Aorta (tissue), 5 donors: Measurements from ENCODE around the gene KRTAP9-7. TPM values are rescaled to one million over a fixed set of nuclear protein-coding genes. Genes with fewer than 3 reads are reported as not detected.
"Not testable (repeated sequence)": the region's sequence is repeated elsewhere in the genome, so short reads cannot be mapped to it uniquely, and the experiment has no call there.

Experiments
- ATAC-seq: fragments of 200-7000 bp; cut with Tn5 transposase; one replicate; pipeline ENCODE4 v1.9.1; 2022; ENCODE audit warnings: moderate library complexity; ENCODE audit not compliant: low FRiP score
- DNase-seq, 2 donors: peaks; one replicate each; pipeline ENCODE4 v3.0.0-alpha.2; 2020
- H3K27ac ChIP-seq, 2 donors: one replicate each; pipeline ENCODE4 v1.5.1; 2013; ENCODE audit warnings: low read length in 2 of 2, mild to moderate bottlenecking in 2 of 2, moderate library complexity in 2 of 2, control low read depth in 1 of 2, inconsistent platforms in 1 of 2, low read depth in 1 of 2
- H3K27me3 ChIP-seq, 2 donors: one replicate each; pipeline ENCODE4 v1.6.1; 2013; ENCODE audit warnings: control low read depth in 1 of 2, low read length in 1 of 2, mild to moderate bottlenecking in 1 of 2, moderate library complexity in 1 of 2; ENCODE audit not compliant: insufficient read depth in 2 of 2, control insufficient read depth in 1 of 2
- H3K36me3 ChIP-seq, 2 donors: one replicate each; pipeline ENCODE4 v1.6.1; 2013; ENCODE audit warnings: control low read depth in 1 of 2, low read length in 1 of 2, mild to moderate bottlenecking in 1 of 2; ENCODE audit not compliant: insufficient read depth in 2 of 2, control insufficient read depth in 1 of 2
- H3K4me1 ChIP-seq, 2 donors: one replicate each; pipeline ENCODE4 v1.6.1; 2013; ENCODE audit warnings: low read length in 2 of 2, control low read depth in 1 of 2, mild to moderate bottlenecking in 1 of 2, moderate library complexity in 1 of 2; ENCODE audit not compliant: insufficient read depth in 2 of 2, control insufficient read depth in 1 of 2
- H3K4me3 ChIP-seq, 2 donors: one replicate each; pipeline ENCODE4 v1.5.1; 2013; ENCODE audit warnings: low read length in 2 of 2, control low read depth in 1 of 2, mild to moderate bottlenecking in 1 of 2
- H3K9me3 ChIP-seq: one replicate; pipeline ENCODE4 v1.6.1; 2013; ENCODE audit warnings: mild to moderate bottlenecking, low read length; ENCODE audit not compliant: control insufficient read depth
- WGBS, 2 donors: extraction: QIAGEN DNeasy Blood & Tissue Kit; methylation state at CpG; one replicate each; pipeline ENCODE4 v1.1.7; 2013; 5-methylcytosine and 5-hydroxymethylcytosine counted together
- intact Hi-C, 2 donors: fragments of 100-400 bp; cut with DNase I; formaldehyde crosslinking; loops; one replicate each; pipeline versions ENCODE4 v1.14.2 to v1.15.0; 2022
- polyA plus RNA-seq, 2 donors: library from polyadenylated mRNA; stranded (reverse); fragments of 200-250 nt; gene quantifications; one replicate each; pipeline ENCODE4 v1.2.3, GENCODE V29; 2013
- total RNA-seq, 2 donors: library from RNA; stranded (reverse); fragmentation: NEBNext Ultra II Directional; extraction: Animal tissue kit (Norgen Biotek cat#: 25700); gene quantifications; one replicate each; pipeline ENCODE4 v1.2.1, GENCODE V29; 2021
- donor health status: healthy with polysubstance abuse.
- donor health status: Bipolar disorder and iron deficiency.
- donor health status: DM: no; HTN: no; CAD: no.
- donor health status: DM: no; HTN: no; CAD: no.
- donor health status: DM: yes; HTN: yes; CAD: no.

Gene KRTAP9-7
- total and polyA plus RNA-seq, 4 donors, result not detected

GRCh38 chr17:41246995-41247787 is 28.3 kb upstream of the KRTAP9-7 start:
- H3K36me3 ChIP-seq, H3K9me3 ChIP-seq, ATAC-seq, H3K4me1 ChIP-seq, DNase-seq, H3K27ac ChIP-seq, H3K27me3 ChIP-seq, H3K4me3 ChIP-seq, intact Hi-C loops: not testable (repeated sequence)
- WGBS, 2 donors, result 45 to 63% methylated on average over 2 of the region's 2 CpGs

GRCh38 chr17:41249637-41250240 is 25.8 kb upstream of the KRTAP9-7 start, which contains the start of gene KRTAP9-4:
KRTAP9-4 (plus strand) TSS chr17:41249687; CDS start chr17:41249721, 34 bp downstream.
- intact Hi-C loops, H3K4me3 ChIP-seq, DNase-seq, H3K27me3 ChIP-seq, H3K36me3 ChIP-seq, H3K4me1 ChIP-seq, H3K27ac ChIP-seq, H3K9me3 ChIP-seq, ATAC-seq: not testable (repeated sequence)
- WGBS, 2 donors, result 58 to 63% methylated on average over 2 of the region's 2 CpGs

GRCh38 chr17:41251261-41251660 is 24.2 kb upstream of the KRTAP9-7 start:
- intact Hi-C loops, result no loop called here
- Histone ChIP-seq H3K4me3 (no peak overlapping the region), H3K27ac (no peak overlapping the region), H3K36me3 (no peaks in the 10 kb centered on the region), H3K4me1 (no peaks in the 10 kb centered on the region), H3K9me3 (no peaks in the 10 kb centered on the region), H3K27me3 (no peaks in the 10 kb centered on the region)
- no peak for ATAC-seq
- DNase-seq, result no peak
- WGBS, 2 donors, result 86 to 95% methylated on average over 1 of the region's 1 CpG

GRCh38 chr17:41254861-41255260 is 20.6 kb upstream of the KRTAP9-7 start:
- DNase-seq, result no peak
- intact Hi-C loops, result no loop called here
- H3K4me3 ChIP-seq, result no peak overlapping the region
- no peak for ATAC-seq
- no peaks in the 10 kb centered on the region for H3K4me1 ChIP-seq
- H3K27me3 ChIP-seq, result no peaks in the 10 kb centered on the region
- no peaks in the 10 kb centered on the region for H3K36me3 ChIP-seq
- WGBS, 2 donors, result 0 to 29% methylated on average over 1 of the region's 1 CpG
- no peaks in the 10 kb centered on the region for H3K9me3 ChIP-seq
- no peak overlapping the region for H3K27ac ChIP-seq

GRCh38 chr17:41255381-41256290 is 19.9 kb upstream of the KRTAP9-7 start, which contains the start of gene KRTAP9-9:
KRTAP9-9 (plus strand) TSS chr17:41255384.
- ATAC-seq, H3K36me3 ChIP-seq, DNase-seq, H3K4me1 ChIP-seq, H3K27me3 ChIP-seq, H3K9me3 ChIP-seq, intact Hi-C loops, H3K4me3 ChIP-seq, H3K27ac ChIP-seq: not testable (repeated sequence)
- WGBS, 2 donors, result 69 to 72% methylated on average over 5 of the region's 5 CpGs

- intact Hi-C loops, result no loop called here
- no peaks in the 10 kb centered on the region for H3K27me3 ChIP-seq
Observed at GRCh38 chr17:41256291-41256685, 19.2 kb upstream of the KRTAP9-7 start.

GRCh38 chr17:41258406-41258805 is 17.1 kb upstream of the KRTAP9-7 start:
- DNase-seq (no peak), ATAC-seq (no peak)
- Histone ChIP-seq H3K4me3 (no peak overlapping the region), H3K9me3 (no peaks in the 10 kb centered on the region), H3K4me1 (no peaks in the 10 kb centered on the region), H3K27me3 (no peaks in the 10 kb centered on the region), H3K27ac (no peak overlapping the region), H3K36me3 (no peaks in the 10 kb centered on the region)
- intact Hi-C loops, result no loop called here

More at GRCh38 chr17:41256291-41256685, 19.2 kb upstream of the KRTAP9-7 start:
- H3K4me3 ChIP-seq, result no peak overlapping the region
- H3K36me3 ChIP-seq, result no peaks in the 10 kb centered on the region
- no peak overlapping the region for H3K27ac ChIP-seq
- ATAC-seq, result no peak
- no peak for DNase-seq
- 73 to 82% methylated on average over 1 of the region's 1 CpG for WGBS, 2 donors
- H3K9me3 ChIP-seq, result no peaks in the 10 kb centered on the region
- no peaks in the 10 kb centered on the region for H3K4me1 ChIP-seq

GRCh38 chr17:41263212-41263611 is 12.3 kb upstream of the KRTAP9-7 start:
- Histone ChIP-seq H3K27me3 (no peaks in the 10 kb centered on the region), H3K36me3 (no peaks in the 10 kb centered on the region)
- WGBS, 2 donors, result 81 to 88% methylated on average over 2 of the region's 2 CpGs

More at GRCh38 chr17:41263212-41263611, 12.3 kb upstream of the KRTAP9-7 start:
- Histone ChIP-seq H3K27ac (no peak overlapping the region), H3K4me1 (no peaks in the 10 kb centered on the region), H3K9me3 (no peaks in the 10 kb centered on the region), H3K4me3 (no peak overlapping the region)
- no peak for ATAC-seq
- DNase-seq, result no peak
- intact Hi-C loops, result no loop called here
